Peyer's patch (tissue), 4 donors: Measurements from ENCODE around the gene CCDC149.

Experiments used
- POLR2A ChIP-seq, 2 donors: fragments of 450-650 bp; IDR thresholded peaks; one replicate each; pipeline ENCODE4 v1.5.1; 2017; ENCODE audit warnings: antibody characterized with exemption in 2 of 2, mild to moderate bottlenecking in 2 of 2, moderate library complexity in 2 of 2
- TF ChIP-seq, protein P1 (sequence below), 6 experiments: fragments of 450-650 bp in 4 of 6; fragments of 200-600 bp in 2 of 6; sonication (generic) in 1 of 6; IDR thresholded peaks; one replicate each; pipeline ENCODE4 v1.5.1; 2017 to 2019; ENCODE audit warnings: antibody characterized with exemption in 6 of 6, mild to moderate bottlenecking in 3 of 6, moderate library complexity in 1 of 6

DNA sequence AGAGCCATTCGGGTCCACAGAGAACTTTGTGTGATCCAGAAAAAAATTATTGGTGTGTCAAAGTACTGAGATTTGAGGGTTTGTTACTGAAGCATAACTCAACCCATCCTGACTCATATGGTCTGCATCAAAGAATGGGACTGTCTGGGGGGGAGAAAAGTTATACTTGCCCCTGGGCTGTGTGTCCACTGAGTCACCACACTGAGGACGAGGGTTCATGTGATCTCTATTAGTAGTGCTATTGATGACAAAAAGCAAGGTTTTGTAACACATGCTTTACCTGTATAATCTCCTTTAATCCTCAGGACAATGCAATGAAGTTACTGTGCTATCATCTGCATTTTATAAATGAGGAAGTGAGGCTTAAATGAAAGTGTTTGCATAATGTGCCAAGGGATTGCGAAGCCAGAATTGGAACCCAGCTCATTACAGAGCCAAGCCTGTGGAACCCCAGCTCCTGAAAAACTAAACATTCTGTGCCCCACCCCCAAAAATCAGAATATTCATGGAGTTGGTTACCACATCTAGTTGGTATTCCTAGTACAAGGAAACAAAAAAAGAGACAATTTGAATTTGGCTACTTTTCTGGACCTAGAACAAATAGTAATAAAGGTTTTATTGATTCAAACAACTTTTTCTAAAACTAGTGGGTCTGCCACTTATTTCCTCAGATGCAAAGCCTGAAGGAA lies 31.2 kb downstream of the CCDC149 start:
- TF ChIP-seq, protein P1, sequence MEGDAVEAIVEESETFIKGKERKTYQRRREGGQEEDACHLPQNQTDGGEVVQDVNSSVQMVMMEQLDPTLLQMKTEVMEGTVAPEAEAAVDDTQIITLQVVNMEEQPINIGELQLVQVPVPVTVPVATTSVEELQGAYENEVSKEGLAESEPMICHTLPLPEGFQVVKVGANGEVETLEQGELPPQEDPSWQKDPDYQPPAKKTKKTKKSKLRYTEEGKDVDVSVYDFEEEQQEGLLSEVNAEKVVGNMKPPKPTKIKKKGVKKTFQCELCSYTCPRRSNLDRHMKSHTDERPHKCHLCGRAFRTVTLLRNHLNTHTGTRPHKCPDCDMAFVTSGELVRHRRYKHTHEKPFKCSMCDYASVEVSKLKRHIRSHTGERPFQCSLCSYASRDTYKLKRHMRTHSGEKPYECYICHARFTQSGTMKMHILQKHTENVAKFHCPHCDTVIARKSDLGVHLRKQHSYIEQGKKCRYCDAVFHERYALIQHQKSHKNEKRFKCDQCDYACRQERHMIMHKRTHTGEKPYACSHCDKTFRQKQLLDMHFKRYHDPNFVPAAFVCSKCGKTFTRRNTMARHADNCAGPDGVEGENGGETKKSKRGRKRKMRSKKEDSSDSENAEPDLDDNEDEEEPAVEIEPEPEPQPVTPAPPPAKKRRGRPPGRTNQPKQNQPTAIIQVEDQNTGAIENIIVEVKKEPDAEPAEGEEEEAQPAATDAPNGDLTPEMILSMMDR (IDR thresholded peaks at IDR 0.05) = no peak
- TF ChIP-seq POLR2A (IDR thresholded peaks at IDR 0.05) = no peak
